NCI-H2196 (cell line): ENCODE data around the gene RALY.
A peak's percentile ranks its signal among the peaks of the same experiment; 100 is the strongest.

Source experiments
- DNase-seq: peaks from one replicate; lab custom pipeline; 2025; ENCODE audit not compliant: unreplicated experiment; lab: John Stamatoyannopoulos, UW

RALY gene

GRCh38 chr20:33993576-33994221 lies at the start of gene RALY:
Gene RALY (plus strand): TSS chr20:33993911. CDS start chr20:34072075, 78,164 bp downstream.
- peak; percentile 100 for DNase-seq

GRCh38 chr20:33944914-33945313 lies 48.8 kb upstream of the RALY start:
- no peak for DNase-seq

GRCh38 chr20:33945391-33946081 lies 48.2 kb upstream of the RALY start:
- DNase-seq, result no peak

- peak; percentile 42 for DNase-seq
Measured at GRCh38 chr20:33947709-33948295, 45.9 kb upstream of the RALY start.

GRCh38 chr20:33948480-33948879 lies 45.2 kb upstream of the RALY start:
- no peak for DNase-seq

GRCh38 chr20:33951171-33951570 lies 42.5 kb upstream of the RALY start:
- no peak for DNase-seq

GRCh38 chr20:33954504-33954903 lies 39.2 kb upstream of the RALY start:
- DNase-seq, result no peak

GRCh38 chr20:33963751-33964150 lies 30.0 kb upstream of the RALY start:
- no peak for DNase-seq

- no peak for DNase-seq
Measured at GRCh38 chr20:33964441-33964840, 29.3 kb upstream of the RALY start.

- no peak for DNase-seq
Measured at GRCh38 chr20:33967126-33967525, 26.6 kb upstream of the RALY start.

- DNase-seq, result no peak
Measured at GRCh38 chr20:33969563-33969962, 24.1 kb upstream of the RALY start.

GRCh38 chr20:33970229-33970628 lies 23.5 kb upstream of the RALY start:
- DNase-seq, result no peak

- DNase-seq, result no peak
Measured at GRCh38 chr20:33971147-33971975, 22.4 kb upstream of the RALY start.

- DNase-seq, result no peak
Measured at GRCh38 chr20:33976959-33977358, 16.8 kb upstream of the RALY start.

- DNase-seq, result no peak
Measured at GRCh38 chr20:33977535-33977934, 16.2 kb upstream of the RALY start.

GRCh38 chr20:33979094-33979493 lies 14.6 kb upstream of the RALY start:
- DNase-seq, result no peak

- DNase-seq, result no peak
Measured at GRCh38 chr20:33981347-33981746, 12.4 kb upstream of the RALY start.

GRCh38 chr20:33981964-33982363 lies 11.7 kb upstream of the RALY start:
- DNase-seq, result no peak

GRCh38 chr20:33983371-33983770 lies 10.3 kb upstream of the RALY start:
- no peak for DNase-seq

- no peak for DNase-seq
Measured at GRCh38 chr20:33984182-33984719, 9.5 kb upstream of the RALY start.

GRCh38 chr20:33985280-33985679 lies 8.4 kb upstream of the RALY start:
- DNase-seq, result no peak
